ENCODE results near the gene MCOLN1. TPM values are rescaled to one million over a fixed set of nuclear protein-coding genes. Genes with fewer than 3 reads are reported as not detected.

The MCOLN1 gene
- total and polyA plus RNA-seq, 11 donors, result 12.1 to 49.7 (median 21.0) TPM

DNA sequence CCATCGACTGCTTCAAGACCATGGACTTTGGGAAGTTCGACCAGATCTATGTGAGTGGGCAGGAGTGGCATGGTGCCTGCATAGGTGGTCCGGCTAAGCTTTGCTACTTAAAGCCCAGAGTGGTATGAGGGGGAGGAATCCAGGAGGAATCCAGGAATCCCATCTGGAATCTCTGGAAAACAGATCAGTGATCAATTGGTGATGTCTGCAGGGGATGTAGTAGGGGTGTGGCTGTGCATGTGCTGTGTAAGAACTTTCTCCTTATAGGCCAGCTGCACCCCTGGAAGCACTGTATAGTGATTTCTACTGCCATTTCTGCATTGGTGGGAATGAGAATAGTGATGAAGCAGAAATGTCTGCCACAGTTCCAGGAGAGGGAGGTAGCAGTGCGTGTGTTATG is 36.7 kb downstream of the MCOLN1 start:
- H3K36me3 ChIP-seq, result peaks cover 0 to 82% (median 66%) of the 10 kb centered on the region in 9 donors
- 62 to 96% (median 72%) methylated on average over 4 of the region's 4 CpGs for WGBS, 4 donors

GRCh38 chr19:7560255-7560654 is 37.8 kb downstream of the MCOLN1 start:
- Histone ChIP-seq H3K4me1 (no peaks in the 10 kb centered on the region), H3K4me3 (no peak overlapping the region), H3K36me3 (peaks cover 0 to 71% (median 57%) of the 10 kb centered on the region in 9 donors), H3K9me3 (peaks cover 0 to 5% (median 0%) of the 10 kb centered on the region in 12 donors), H3K27me3 (no peaks in the 10 kb centered on the region), H3K27ac (no peak overlapping the region)
- DNase-seq, result no peak
- WGBS, 4 donors, result 91 to 98% (median 94%) methylated on average over 2 of the region's 2 CpGs
- ATAC-seq, result no peak
- TF ChIP-seq POLR2A (IDR thresholded peaks at IDR 0.05) (no peak), CTCF (IDR thresholded peaks at IDR 0.05) (no peak)
- intact Hi-C loops (cut with DNase I), result loop anchor here in 1 of 10 donors (10.0 kb wide), 2 partner anchors 105 to 245 kb away; partner anchors contain the start of gene RETN

More for the DNA sequence above, 36.7 kb downstream of the MCOLN1 start:
- Histone ChIP-seq H3K4me3 (no peak overlapping the region), H3K27ac (no peak overlapping the region), H3K4me1 (no peaks in the 10 kb centered on the region), H3K27me3 (no peaks in the 10 kb centered on the region), H3K9me3 (peaks cover 0 to 5% (median 0%) of the 10 kb centered on the region in 12 donors)
- ATAC-seq (no peak), DNase-seq (no peak)
- intact Hi-C loops (cut with DNase I), result no loop called here
- no peak for TF ChIP-seq POLR2A (IDR thresholded peaks at IDR 0.05)
- TF ChIP-seq CTCF (IDR thresholded peaks at IDR 0.05), result no peak

GRCh38 chr19:7561325-7561724 is 38.9 kb downstream of the MCOLN1 start:
- peaks cover 0 to 61% (median 48%) of the 10 kb centered on the region in 9 donors for H3K36me3 ChIP-seq

More at GRCh38 chr19:7561325-7561724, 38.9 kb downstream of the MCOLN1 start:
- Histone ChIP-seq H3K4me3 (no peak overlapping the region), H3K4me1 (no peaks in the 10 kb centered on the region), H3K27me3 (no peaks in the 10 kb centered on the region), H3K27ac (no peak overlapping the region), H3K9me3 (peaks cover 0 to 5% (median 0%) of the 10 kb centered on the region in 12 donors)
- DNase-seq (no peak), ATAC-seq (peak in 2 of 4 donors; percentile 10 to 27)
- 85 to 92% (median 90%) methylated on average over 4 to 17 of the region's 17 CpGs for WGBS, 4 donors
- no peak for TF ChIP-seq CTCF (IDR thresholded peaks at IDR 0.05)
- TF ChIP-seq POLR2A (IDR thresholded peaks at IDR 0.05), result no peak
- intact Hi-C loops (cut with DNase I), result loop anchor here in 1 of 10 donors (10.0 kb wide), 2 partner anchors 103 to 243 kb away; partner anchors contain the start of gene RETN
